ENCODE results near the gene CSNK2A1.
"Not testable (repeated sequence)": the region's sequence is repeated elsewhere in the genome, so short reads cannot be mapped to it uniquely, and the experiment has no call there.

CSNK2A1 gene

DNA sequence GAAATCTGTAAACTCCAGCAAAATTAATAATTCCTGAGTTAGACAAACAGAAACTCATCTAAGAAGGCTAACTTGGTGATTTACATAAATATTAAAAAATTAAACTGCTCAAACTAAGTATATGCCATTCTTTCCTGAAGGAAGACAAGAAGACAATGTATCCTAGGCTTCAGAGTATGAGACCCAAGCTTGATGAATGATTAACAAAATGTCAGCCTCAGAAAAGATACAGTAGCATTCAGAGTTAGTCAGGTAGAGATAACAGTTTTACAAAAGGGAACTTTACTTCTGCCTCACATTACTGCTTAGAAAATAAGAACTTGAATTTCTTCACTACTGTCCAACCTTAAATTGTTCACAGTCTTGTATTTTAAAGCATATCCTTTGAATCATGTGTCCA is 12.0 kb downstream of the CSNK2A1 start:
- peaks cover 31% of the 10 kb centered on the region for H3K36me3 ChIP-seq (ENCODE audit: insufficient read depth, low read length)
- no peak overlapping the region for H3K4me3 ChIP-seq (ENCODE audit: low read length)

DNA sequence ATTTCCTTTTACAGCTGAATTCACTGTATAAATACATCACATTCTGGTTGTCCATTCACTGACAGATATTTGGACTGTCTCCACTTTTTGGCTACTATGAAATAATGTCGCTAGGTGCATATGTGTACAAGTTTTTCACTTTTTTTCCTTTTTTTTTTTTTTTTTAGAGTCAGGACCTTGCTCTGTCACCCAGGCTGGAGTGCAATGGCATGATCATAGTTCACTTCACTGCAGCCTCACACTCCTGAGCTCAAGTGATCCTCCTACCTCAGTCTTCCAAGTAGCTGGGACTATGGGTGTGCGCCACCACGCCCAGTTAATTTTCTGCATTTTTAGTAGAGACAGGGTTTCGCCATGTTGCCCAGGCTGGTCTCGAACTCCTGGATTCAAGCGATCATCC is 13.3 kb downstream of the CSNK2A1 start:
- H3K4me3 ChIP-seq (ENCODE audit: low read length), result no peak overlapping the region
- H3K36me3 ChIP-seq (ENCODE audit: insufficient read depth, low read length), result peaks cover 41% of the 10 kb centered on the region
- no peak overlapping the region for H3K9ac ChIP-seq (ENCODE audit: low read depth, low read length)
- H3K4me1 ChIP-seq (ENCODE audit: insufficient read depth, low read length), result 0 out of 2 replicates have a peak, but pooled peaks cover 8% of the 10 kb centered on the region
- H3K9me3 ChIP-seq (ENCODE audit: insufficient read depth, low read depth, low read length), result no peaks in the 10 kb centered on the region
- WGBS, result 90% methylated on average over 6 of the region's 6 CpGs
- H3K27me3 ChIP-seq (ENCODE audit: insufficient read depth, low read length), result no peaks in the 10 kb centered on the region
- H3K27ac ChIP-seq (ENCODE audit: low read depth, low read length), result no peak overlapping the region

More for the DNA sequence above, 12.0 kb downstream of the CSNK2A1 start:
- Histone ChIP-seq H3K27ac (ENCODE audit: low read depth, low read length) (no peak overlapping the region), H3K9ac (ENCODE audit: low read depth, low read length) (no peak overlapping the region), H3K27me3 (ENCODE audit: insufficient read depth, low read length) (no peaks in the 10 kb centered on the region), H3K9me3 (ENCODE audit: insufficient read depth, low read depth, low read length) (no peaks in the 10 kb centered on the region), H3K4me1 (ENCODE audit: insufficient read depth, low read length) (peaks cover 13% of the 10 kb centered on the region; the same call in 1 of the 2 replicates)

DNA sequence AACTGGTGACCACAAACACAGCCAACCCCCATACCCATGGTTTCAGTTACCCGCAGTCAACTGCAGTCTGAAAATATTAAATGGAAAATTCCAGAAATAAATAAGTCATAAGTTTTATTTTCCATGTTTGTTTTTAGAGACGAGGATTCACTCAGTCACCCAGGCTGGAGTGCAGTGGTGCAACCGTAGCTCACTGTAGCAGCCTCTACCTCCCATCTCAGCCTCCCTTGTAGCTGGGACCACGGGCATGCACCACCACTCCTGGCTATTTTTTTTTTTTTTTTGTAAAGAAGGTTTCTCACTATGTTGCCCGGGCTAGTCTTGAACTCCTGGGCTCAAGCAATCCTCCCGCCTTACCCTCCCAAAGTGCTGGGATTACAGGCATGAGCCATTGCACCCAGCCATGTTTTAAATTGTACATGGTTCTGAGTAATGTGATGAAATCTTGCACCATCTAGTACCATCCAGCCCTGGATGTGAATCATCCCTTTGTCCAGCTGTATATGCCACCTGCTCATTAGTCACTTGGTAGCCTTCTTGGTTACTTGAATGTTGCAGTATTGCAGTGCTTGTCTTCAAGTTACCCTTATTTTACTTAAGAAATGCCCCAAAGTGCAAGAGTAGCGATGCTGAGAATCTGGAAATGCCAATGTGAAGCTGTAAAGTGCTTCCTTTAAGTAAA is 14.5 kb downstream of the CSNK2A1 start:
- Histone ChIP-seq H3K27ac (ENCODE audit: low read depth, low read length) (no peak overlapping the region), H3K4me1 (ENCODE audit: insufficient read depth, low read length) (0 out of 2 replicates have a peak, but pooled peaks cover 8% of the 10 kb centered on the region), H3K36me3 (ENCODE audit: insufficient read depth, low read length) (peaks cover 50% of the 10 kb centered on the region), H3K9ac (ENCODE audit: low read depth, low read length) (no peak overlapping the region), H3K27me3 (ENCODE audit: insufficient read depth, low read length) (no peaks in the 10 kb centered on the region), H3K4me3 (ENCODE audit: low read length) (no peak overlapping the region), H3K9me3 (ENCODE audit: insufficient read depth, low read depth, low read length) (no peaks in the 10 kb centered on the region)
- WGBS, result 93% methylated on average over 5 of the region's 7 CpGs

DNA sequence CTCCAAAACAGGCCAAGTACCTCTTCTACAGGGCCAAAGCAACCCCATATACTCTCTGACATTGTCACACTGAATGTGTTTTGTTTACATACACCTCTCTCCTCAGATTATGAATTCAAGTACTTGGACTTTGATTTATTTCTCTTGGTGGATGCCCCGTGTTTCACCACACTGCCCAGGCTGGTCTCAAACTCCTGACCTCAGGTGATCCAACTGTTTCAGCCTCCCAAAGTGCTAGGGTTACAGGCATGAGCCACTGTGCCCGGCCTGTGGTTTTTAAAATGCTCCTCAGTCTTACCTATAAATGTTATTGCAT is 16.1 kb downstream of the CSNK2A1 start:
- H3K36me3 ChIP-seq (ENCODE audit: insufficient read depth, low read length), result peaks cover 64% of the 10 kb centered on the region
- H3K4me3 ChIP-seq (ENCODE audit: low read length), result no peak overlapping the region
- H3K27me3 ChIP-seq (ENCODE audit: insufficient read depth, low read length), result no peaks in the 10 kb centered on the region

DNA sequence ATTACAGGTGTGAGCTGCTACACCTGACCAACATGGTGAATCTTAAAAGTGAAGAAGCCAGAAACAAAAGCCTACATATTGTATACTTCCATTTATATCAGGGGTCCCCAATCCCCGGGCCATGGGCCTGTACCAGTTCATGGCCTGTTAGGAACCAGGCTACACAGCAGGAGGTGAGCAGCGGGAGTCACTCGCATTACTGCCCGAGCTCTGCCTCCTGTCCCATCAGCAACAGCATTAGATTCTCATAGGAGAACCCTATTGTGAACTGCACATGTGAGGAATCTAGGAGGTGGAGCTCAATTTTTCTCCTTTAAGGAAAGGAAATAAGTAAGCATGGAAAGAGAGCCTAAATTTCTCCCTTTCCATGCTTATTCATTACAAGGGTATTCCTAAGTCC is 21.7 kb downstream of the CSNK2A1 start:
- Histone ChIP-seq H3K27ac (ENCODE audit: low read depth, low read length) (no peak overlapping the region), H3K9ac (ENCODE audit: low read depth, low read length) (no peak overlapping the region), H3K9me3 (ENCODE audit: insufficient read depth, low read depth, low read length) (no peaks in the 10 kb centered on the region), H3K4me1 (ENCODE audit: insufficient read depth, low read length) (peaks cover 7% of the 10 kb centered on the region; the same call in 1 of the 2 replicates), H3K4me3 (ENCODE audit: low read length) (no peak overlapping the region), H3K36me3 (ENCODE audit: insufficient read depth, low read length) (peaks cover 54% of the 10 kb centered on the region), H3K27me3 (ENCODE audit: insufficient read depth, low read length) (no peaks in the 10 kb centered on the region)
- 75% methylated on average over 4 of the region's 4 CpGs for WGBS

More for the DNA sequence above, 16.1 kb downstream of the CSNK2A1 start:
- Histone ChIP-seq H3K9me3 (ENCODE audit: insufficient read depth, low read depth, low read length) (no peaks in the 10 kb centered on the region), H3K27ac (ENCODE audit: low read depth, low read length) (no peak overlapping the region), H3K4me1 (ENCODE audit: insufficient read depth, low read length) (0 out of 2 replicates have a peak, but pooled peaks cover 4% of the 10 kb centered on the region), H3K9ac (ENCODE audit: low read depth, low read length) (no peak overlapping the region)
- WGBS, result 77% methylated on average over 2 of the region's 2 CpGs

DNA sequence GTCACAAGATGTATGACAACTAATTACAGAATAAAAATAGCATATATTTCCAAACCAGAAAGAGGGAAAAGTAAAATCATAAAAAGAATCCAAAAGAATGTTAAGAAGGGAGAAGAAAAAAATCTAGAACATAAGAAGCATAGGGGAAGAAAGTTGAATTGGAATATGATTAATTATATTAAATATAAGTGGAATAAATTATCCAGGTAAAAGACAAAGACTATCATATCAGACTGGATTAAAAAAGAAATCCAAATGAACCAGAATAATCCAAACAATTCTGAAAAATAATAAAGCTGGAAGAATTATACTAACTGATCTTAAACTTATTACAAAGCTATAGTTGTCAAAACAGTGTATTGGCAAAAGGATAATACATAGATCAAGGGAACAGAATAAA is 23.6 kb downstream of the CSNK2A1 start:
- Histone ChIP-seq H3K4me3 (ENCODE audit: low read length) (no peak overlapping the region), H3K36me3 (ENCODE audit: insufficient read depth, low read length) (peaks cover 42% of the 10 kb centered on the region), H3K27ac (ENCODE audit: low read depth, low read length) (no peak overlapping the region), H3K9me3 (ENCODE audit: insufficient read depth, low read depth, low read length) (no peaks in the 10 kb centered on the region), H3K27me3 (ENCODE audit: insufficient read depth, low read length) (no peaks in the 10 kb centered on the region), H3K4me1 (ENCODE audit: insufficient read depth, low read length) (peaks cover 9% of the 10 kb centered on the region; the same call in 1 of the 2 replicates), H3K9ac (ENCODE audit: low read depth, low read length) (no peak overlapping the region)

DNA sequence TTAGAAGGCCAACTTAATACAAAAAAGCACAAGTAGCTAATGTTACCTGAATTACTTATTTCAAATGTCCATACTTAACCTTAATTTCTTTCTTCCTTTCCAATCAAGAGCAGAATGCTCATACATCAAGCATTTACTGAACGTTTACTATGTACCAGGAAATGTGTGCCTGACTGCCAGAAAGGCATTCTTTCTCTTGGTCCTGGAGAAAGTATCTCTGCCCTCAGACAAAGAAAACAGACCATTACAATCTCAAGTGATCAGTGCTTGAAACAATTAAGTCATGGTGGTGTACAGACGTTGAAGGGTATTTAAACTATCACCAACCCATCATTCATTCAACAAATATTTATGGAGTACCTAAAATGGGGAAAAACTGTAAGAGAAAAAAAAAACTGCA is 26.4 kb downstream of the CSNK2A1 start:
- WGBS, result 93% methylated on average over 1 of the region's 2 CpGs
- H3K9me3 ChIP-seq (ENCODE audit: insufficient read depth, low read depth, low read length), result no peaks in the 10 kb centered on the region
- H3K4me1 ChIP-seq (ENCODE audit: insufficient read depth, low read length), result peaks cover 9% of the 10 kb centered on the region; the same call in 1 of the 2 replicates
- H3K27me3 ChIP-seq (ENCODE audit: insufficient read depth, low read length), result no peaks in the 10 kb centered on the region
- H3K36me3 ChIP-seq (ENCODE audit: insufficient read depth, low read length), result peaks cover 23% of the 10 kb centered on the region; the same call in 1 of the 2 replicates
- no peak overlapping the region for H3K9ac ChIP-seq (ENCODE audit: low read depth, low read length)
- no peak overlapping the region for H3K4me3 ChIP-seq (ENCODE audit: low read length)
- H3K27ac ChIP-seq (ENCODE audit: low read depth, low read length), result no peak overlapping the region

DNA sequence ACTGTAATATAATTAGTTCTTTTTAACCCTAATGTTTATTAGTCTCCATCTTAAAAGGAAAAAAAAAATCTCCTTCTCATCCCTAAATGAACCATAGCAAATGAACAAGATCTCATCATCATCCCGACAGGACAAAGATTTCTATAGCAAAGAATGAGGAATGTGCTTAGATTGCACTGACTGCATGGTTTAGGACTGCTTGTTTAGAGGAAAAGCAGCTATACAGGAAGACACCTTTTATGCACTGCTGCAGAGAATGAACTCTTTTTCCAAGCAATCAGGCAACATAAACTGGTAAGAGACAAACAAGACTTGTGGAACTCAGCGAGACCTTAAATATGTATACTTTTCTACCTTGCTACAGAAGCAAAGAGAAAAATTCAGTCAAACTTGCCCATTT is 26.8 kb downstream of the CSNK2A1 start:
- no peaks in the 10 kb centered on the region for H3K9me3 ChIP-seq (ENCODE audit: insufficient read depth, low read depth, low read length)
- no peak overlapping the region for H3K4me3 ChIP-seq (ENCODE audit: low read length)
- no peak overlapping the region for H3K27ac ChIP-seq (ENCODE audit: low read depth, low read length)
- no peak overlapping the region for H3K9ac ChIP-seq (ENCODE audit: low read depth, low read length)
- H3K36me3 ChIP-seq (ENCODE audit: insufficient read depth, low read length), result peaks cover 18% of the 10 kb centered on the region; the same call in 1 of the 2 replicates
- 95% methylated on average over 1 of the region's 2 CpGs for WGBS
- no peaks in the 10 kb centered on the region for H3K27me3 ChIP-seq (ENCODE audit: insufficient read depth, low read length)
- H3K4me1 ChIP-seq (ENCODE audit: insufficient read depth, low read length), result peaks cover 9% of the 10 kb centered on the region; the same call in 1 of the 2 replicates

DNA sequence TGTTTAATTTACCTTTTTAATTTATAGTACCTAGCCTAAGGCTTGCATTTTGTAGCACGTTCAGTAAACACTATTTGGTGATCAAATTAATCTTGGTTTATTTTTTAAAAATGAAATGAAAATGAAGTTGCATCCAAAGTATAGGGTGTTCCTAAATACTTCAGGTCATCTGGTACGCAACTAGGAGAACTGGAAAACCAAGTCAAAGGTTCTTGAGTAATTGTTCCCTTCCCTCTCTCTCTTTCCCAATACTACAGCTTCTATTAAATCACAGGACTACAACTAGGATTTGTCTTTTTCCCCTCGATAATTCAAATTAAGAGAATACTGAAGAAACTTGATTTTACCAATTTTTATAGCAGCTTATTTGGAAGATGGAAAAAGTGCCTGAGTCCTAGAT is 27.9 kb downstream of the CSNK2A1 start:
- Histone ChIP-seq H3K36me3 (ENCODE audit: insufficient read depth, low read length) (peaks cover 9% of the 10 kb centered on the region; the same call in 1 of the 2 replicates), H3K4me3 (ENCODE audit: low read length) (no peak overlapping the region), H3K27me3 (ENCODE audit: insufficient read depth, low read length) (no peaks in the 10 kb centered on the region), H3K9me3 (ENCODE audit: insufficient read depth, low read depth, low read length) (no peaks in the 10 kb centered on the region), H3K9ac (ENCODE audit: low read depth, low read length) (no peak overlapping the region), H3K4me1 (ENCODE audit: insufficient read depth, low read length) (peaks cover 9% of the 10 kb centered on the region; the same call in 1 of the 2 replicates), H3K27ac (ENCODE audit: low read depth, low read length) (no peak overlapping the region)
- WGBS, result 72% methylated on average over 2 of the region's 3 CpGs

DNA sequence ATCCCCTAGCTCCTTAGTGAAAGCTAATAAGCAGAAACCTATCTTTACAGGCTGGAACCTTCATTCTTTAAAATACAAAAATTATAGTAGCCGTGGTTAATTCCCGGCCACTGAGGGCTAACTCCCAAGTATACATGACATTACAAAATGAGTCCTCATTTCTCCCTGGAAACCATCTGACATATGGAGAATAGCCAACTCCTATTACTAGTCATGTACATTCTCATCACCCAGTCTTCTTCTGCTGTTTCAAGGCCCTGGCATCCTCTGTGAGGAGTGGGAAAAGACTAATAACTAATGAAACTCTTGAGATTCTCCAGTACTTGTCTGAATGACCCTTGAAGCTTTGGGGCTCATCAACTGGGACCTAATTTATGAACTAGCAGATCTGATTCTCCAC is 30.2 kb downstream of the CSNK2A1 start:
- Histone ChIP-seq H3K27me3 (ENCODE audit: insufficient read depth, low read length) (no peaks in the 10 kb centered on the region), H3K4me3 (ENCODE audit: low read length) (no peak overlapping the region), H3K27ac (ENCODE audit: low read depth, low read length) (no peak overlapping the region), H3K9ac (ENCODE audit: low read depth, low read length) (no peak overlapping the region), H3K9me3 (ENCODE audit: insufficient read depth, low read depth, low read length) (no peaks in the 10 kb centered on the region), H3K4me1 (ENCODE audit: insufficient read depth, low read length) (peaks cover 9% of the 10 kb centered on the region; the same call in 1 of the 2 replicates), H3K36me3 (ENCODE audit: insufficient read depth, low read length) (peaks cover 21% of the 10 kb centered on the region)
- WGBS, result 93% methylated on average over 2 of the region's 2 CpGs

DNA sequence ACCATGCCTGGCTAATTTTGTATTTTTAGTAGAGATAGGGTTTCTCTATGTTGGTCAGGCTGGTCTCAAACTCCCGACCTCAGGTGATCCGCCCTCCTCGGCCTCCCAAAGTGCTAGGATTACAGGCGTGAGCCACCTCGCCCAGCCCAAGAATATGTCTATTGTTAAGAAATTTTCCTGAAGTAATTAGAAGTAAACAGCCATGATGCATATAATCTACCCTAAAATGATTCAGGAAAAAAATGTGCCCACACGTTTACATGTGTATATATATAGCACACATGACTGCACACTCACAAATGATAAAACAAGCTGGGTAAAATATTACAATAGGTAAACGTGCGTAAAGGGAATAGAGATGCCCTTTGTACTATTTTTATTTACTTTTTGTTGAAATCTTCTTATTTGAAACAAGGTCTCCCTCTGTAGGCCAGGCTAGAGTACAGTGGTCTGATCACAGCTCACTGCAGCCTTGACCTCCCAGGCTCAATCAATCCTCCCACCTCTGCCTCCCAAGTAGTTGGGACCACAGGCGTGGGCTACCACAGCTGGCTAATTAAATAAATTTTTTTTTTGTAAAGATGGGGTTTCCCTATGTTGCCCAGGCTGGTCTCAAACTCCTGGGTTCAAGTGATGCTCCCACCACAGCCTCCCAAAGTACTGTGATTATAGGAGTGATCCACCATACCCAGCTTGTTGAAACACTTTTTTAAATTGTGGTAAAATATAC is 33.1 kb downstream of the CSNK2A1 start:
- H3K27ac ChIP-seq (ENCODE audit: low read depth, low read length); H3K27me3 ChIP-seq (ENCODE audit: insufficient read depth, low read length); H3K4me3 ChIP-seq (ENCODE audit: low read length); H3K9ac ChIP-seq (ENCODE audit: low read depth, low read length); H3K9me3 ChIP-seq (ENCODE audit: insufficient read depth, low read depth, low read length); H3K4me1 ChIP-seq (ENCODE audit: insufficient read depth, low read length): not testable (repeated sequence)
- peaks cover 41% of the 10 kb centered on the region for H3K36me3 ChIP-seq (ENCODE audit: insufficient read depth, low read length)
- WGBS, result 94% methylated on average over 7 of the region's 9 CpGs
